Endodermal cell (in vitro differentiated cells): ENCODE results near the gene GABRG3. TPM values are rescaled to one million over a fixed set of nuclear protein-coding genes. Genes with fewer than 3 reads are reported as not detected.

Source experiments
- DNase-seq: peaks from one replicate; pipeline ENCODE4 v3.0.0-alpha.2; 2017
- H3K27ac ChIP-seq: 2 replicates; pipeline ENCODE4 v1.5.1; 2013; ENCODE audit warnings: mild to moderate bottlenecking, low read depth, low read length, moderate library complexity
- H3K27me3 ChIP-seq: 2 replicates; pipeline ENCODE4 v1.6.1; 2013; ENCODE audit warnings: mild to moderate bottlenecking, low read length, moderate library complexity; ENCODE audit not compliant: insufficient read depth, control insufficient read depth, poor library complexity, severe bottlenecking
- H3K36me3 ChIP-seq: 2 replicates; pipeline ENCODE4 v1.7.0; 2013; ENCODE audit warnings: mild to moderate bottlenecking, low read length, moderate library complexity; ENCODE audit not compliant: control insufficient read depth, insufficient read depth
- H3K4me1 ChIP-seq: one replicate; pipeline ENCODE4 v1.7.0; 2013; ENCODE audit warnings: low read length; ENCODE audit not compliant: control insufficient read depth, insufficient read depth
- H3K4me3 ChIP-seq: 2 replicates; pipeline ENCODE4 v1.5.1; 2013; ENCODE audit warnings: mild to moderate bottlenecking, low read length, moderate library complexity
- H3K9ac ChIP-seq: 2 replicates; pipeline ENCODE4 v1.6.1; 2013; ENCODE audit warnings: mild to moderate bottlenecking, low read length, moderate library complexity; ENCODE audit not compliant: poor library complexity, severe bottlenecking; ENCODE audit errors: extremely low read depth
- H3K9me3 ChIP-seq: 2 replicates; pipeline ENCODE4 v1.6.1; 2013; ENCODE audit warnings: mild to moderate bottlenecking, low read length, moderate library complexity; ENCODE audit not compliant: control insufficient read depth
- H3K27ac Mint-ChIP-seq: 2 replicates; pipeline ENCODE4 v1.8.0; 2020; ENCODE audit warnings: mixed read lengths
- H3K27me3 Mint-ChIP-seq: 2 replicates; pipeline ENCODE4 v1.8.0; 2021; ENCODE audit warnings: mild to moderate bottlenecking, mixed read lengths; ENCODE audit not compliant: insufficient read depth
- H3K36me3 Mint-ChIP-seq: 2 replicates; pipeline ENCODE4 v1.8.0; 2020; ENCODE audit warnings: low read depth, mixed read lengths
- H3K4me1 Mint-ChIP-seq: 2 replicates; pipeline ENCODE4 v1.8.0; 2020; ENCODE audit warnings: mixed read lengths
- H3K4me3 Mint-ChIP-seq: 2 replicates; pipeline ENCODE4 v1.8.0; 2020; ENCODE audit warnings: mild to moderate bottlenecking, moderate library complexity, mixed read lengths
- H3K9me3 Mint-ChIP-seq: 2 replicates; pipeline ENCODE4 v1.8.0; 2020; ENCODE audit warnings: mild to moderate bottlenecking, mixed read lengths
- WGBS, 2 experiments: methylation state at CpG; one replicate each; pipeline versions ENCODE4 v1.1.5 to v1.1.7; 2013; ENCODE audit warnings: missing lambda C conversion rate in 2 of 2, mixed read lengths in 1 of 2; ENCODE audit not compliant: insufficient coverage in 1 of 2, insufficient read length in 1 of 2; 5-methylcytosine and 5-hydroxymethylcytosine counted together
- total RNA-seq, 2 donors: library from RNA; stranded (reverse); fragmentation: NEBNext Ultra II Directional in 1 of 2; extraction: Animal tissue kit (Norgen Biotek cat#: 25700) in 1 of 2; gene quantifications; 2 replicates in 1 of 2; 3 replicates in 1 of 2; pipeline ENCODE4 v1.2.1, GENCODE V29; 2021
- TF ChIP-seq, protein P1 (sequence below): fragments of 200-600 bp; sonication (generic); conservative IDR thresholded peaks from 2 replicates; pipeline ENCODE4 v1.5.0; 2021; ENCODE audit warnings: antibody characterized with exemption, mild to moderate bottlenecking

GABRG3 gene
- total RNA-seq, 2 donors from 2014 or later, result 0.48 to 0.84 TPM

DNA sequence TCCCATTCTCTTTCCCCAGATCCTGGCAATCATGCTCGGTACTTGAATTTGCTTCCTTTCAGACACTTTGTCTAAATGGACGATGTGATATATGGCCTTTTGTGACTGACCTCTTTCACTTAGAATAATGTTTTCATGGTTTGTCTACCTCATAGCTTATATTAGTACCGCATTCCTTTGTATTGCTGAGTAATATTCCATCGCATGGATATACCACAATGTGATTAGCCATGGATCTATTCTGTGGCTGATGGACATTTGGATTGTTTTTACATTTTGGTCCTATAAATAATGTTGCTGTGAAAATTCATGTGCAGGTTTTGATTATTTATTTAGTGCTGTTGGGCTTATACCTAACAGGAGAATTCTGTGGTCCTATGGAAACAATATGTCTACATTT, 458.6 kb downstream of the GABRG3 start:
- TF ChIP-seq, protein P1, sequence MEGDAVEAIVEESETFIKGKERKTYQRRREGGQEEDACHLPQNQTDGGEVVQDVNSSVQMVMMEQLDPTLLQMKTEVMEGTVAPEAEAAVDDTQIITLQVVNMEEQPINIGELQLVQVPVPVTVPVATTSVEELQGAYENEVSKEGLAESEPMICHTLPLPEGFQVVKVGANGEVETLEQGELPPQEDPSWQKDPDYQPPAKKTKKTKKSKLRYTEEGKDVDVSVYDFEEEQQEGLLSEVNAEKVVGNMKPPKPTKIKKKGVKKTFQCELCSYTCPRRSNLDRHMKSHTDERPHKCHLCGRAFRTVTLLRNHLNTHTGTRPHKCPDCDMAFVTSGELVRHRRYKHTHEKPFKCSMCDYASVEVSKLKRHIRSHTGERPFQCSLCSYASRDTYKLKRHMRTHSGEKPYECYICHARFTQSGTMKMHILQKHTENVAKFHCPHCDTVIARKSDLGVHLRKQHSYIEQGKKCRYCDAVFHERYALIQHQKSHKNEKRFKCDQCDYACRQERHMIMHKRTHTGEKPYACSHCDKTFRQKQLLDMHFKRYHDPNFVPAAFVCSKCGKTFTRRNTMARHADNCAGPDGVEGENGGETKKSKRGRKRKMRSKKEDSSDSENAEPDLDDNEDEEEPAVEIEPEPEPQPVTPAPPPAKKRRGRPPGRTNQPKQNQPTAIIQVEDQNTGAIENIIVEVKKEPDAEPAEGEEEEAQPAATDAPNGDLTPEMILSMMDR, result no peak
- Histone ChIP-seq H3K27ac (no peak overlapping the region), H3K9ac (no peak overlapping the region), H3K36me3 (no peaks in the 10 kb centered on the region), H3K27me3 (no peaks in the 10 kb centered on the region), H3K4me3 (no peak overlapping the region), H3K9me3 (peaks cover 8% of the 10 kb centered on the region), H3K4me1 (no peaks in the 10 kb centered on the region)
- Mint-ChIP-seq H3K27ac (no peak overlapping the region), H3K36me3 (no peaks in the 10 kb centered on the region), H3K9me3 (peaks cover 11% of the 10 kb centered on the region), H3K4me1 (no peaks in the 10 kb centered on the region), H3K4me3 (no peak overlapping the region), H3K27me3 (no peaks in the 10 kb centered on the region)
- 94 to 97% methylated on average over 3 to 4 of the region's 4 CpGs for WGBS, 2 experiments
- no peak for DNase-seq

DNA sequence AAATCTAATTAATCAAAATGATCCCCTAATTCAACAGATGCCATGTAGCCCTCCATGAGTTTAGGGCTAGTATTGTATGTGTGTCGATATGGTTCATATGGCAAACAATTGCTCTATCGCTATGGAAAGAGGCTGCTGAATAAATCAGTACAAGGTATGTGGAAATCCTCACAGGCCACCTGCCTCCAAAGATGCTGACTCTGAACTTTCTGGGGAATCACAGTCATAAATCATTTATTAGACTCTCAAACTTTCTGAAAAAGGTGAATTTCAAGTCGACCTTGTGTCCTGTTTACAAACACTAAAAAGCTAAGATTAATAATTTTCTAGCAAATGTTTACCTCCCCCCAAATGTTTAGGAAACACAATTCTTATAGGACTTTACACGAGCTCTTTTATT, 462.6 kb downstream of the GABRG3 start:
- Mint-ChIP-seq H3K27me3 (no peaks in the 10 kb centered on the region), H3K4me1 (no peaks in the 10 kb centered on the region), H3K36me3 (no peaks in the 10 kb centered on the region), H3K4me3 (no peak overlapping the region), H3K9me3 (peaks cover 19% of the 10 kb centered on the region), H3K27ac (no peak overlapping the region)
- TF ChIP-seq, protein P1, result no peak
- WGBS, 2 experiments, result 78 to 83% methylated on average over 3 to 4 of the region's 4 CpGs
- no peaks in the 10 kb centered on the region for H3K4me1 ChIP-seq
- DNase-seq, result no peak
- no peak overlapping the region for H3K9ac ChIP-seq
- no peaks in the 10 kb centered on the region for H3K36me3 ChIP-seq
- peaks cover 8% of the 10 kb centered on the region for H3K9me3 ChIP-seq
- H3K4me3 ChIP-seq, result no peak overlapping the region
- no peaks in the 10 kb centered on the region for H3K27me3 ChIP-seq
- H3K27ac ChIP-seq, result no peak overlapping the region

DNA sequence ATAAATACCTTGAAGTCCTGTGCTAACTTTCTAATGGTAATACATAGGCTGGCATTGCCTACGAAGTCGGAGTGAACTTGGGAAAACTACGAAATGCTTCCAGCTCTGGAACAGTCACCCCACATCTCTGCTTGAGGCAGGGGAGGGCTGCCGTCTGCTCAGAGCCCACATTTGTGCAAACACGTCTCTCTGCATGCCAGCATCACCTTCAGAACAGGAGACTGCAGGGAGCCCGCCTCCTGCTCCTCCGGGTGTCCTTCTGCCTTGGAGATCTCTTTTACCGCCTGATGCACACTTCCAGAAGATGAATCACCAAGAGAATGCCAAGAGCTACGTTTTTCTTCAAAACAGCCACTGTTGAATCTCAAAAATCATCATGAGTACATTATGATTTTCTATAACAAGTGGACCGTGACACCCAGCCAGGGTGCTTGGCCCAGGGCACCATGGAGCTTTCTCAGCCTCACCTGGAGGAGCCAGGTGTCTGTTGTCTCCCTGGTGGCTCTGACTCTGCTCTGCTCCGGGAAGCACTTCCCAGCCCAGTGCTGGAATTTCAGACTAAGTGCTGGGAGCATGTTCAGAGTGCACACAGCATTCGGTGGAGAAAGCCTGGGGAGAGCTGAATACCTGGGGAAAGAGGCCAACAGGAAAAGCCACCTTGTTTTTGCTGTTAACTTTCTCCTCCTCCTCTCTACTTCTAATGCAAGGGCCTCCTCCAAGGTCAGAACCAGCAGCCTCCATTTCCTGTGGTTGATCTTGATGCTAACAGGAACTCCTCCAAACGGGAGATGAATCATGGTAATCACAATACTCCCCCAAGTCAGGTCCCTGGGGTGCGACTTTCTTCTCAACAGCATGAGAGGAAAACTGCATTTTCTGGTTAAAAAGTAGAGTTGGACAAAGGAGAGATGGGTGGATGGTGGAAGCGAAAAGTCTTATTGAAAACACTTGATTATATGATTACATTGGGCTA, 467.7 kb downstream of the GABRG3 start:
- Mint-ChIP-seq H3K27me3 (no peaks in the 10 kb centered on the region), H3K9me3 (peaks cover 8% of the 10 kb centered on the region), H3K27ac (no peak overlapping the region), H3K4me1 (no peaks in the 10 kb centered on the region), H3K36me3 (no peaks in the 10 kb centered on the region), H3K4me3 (no peak overlapping the region)
- no peaks in the 10 kb centered on the region for H3K4me1 ChIP-seq
- WGBS, 2 experiments, result 85 to 93% methylated on average over 11 to 15 of the region's 15 CpGs
- no peak for DNase-seq
- no peaks in the 10 kb centered on the region for H3K27me3 ChIP-seq
- no peaks in the 10 kb centered on the region for H3K36me3 ChIP-seq
- H3K9ac ChIP-seq, result no peak overlapping the region
- no peak overlapping the region for H3K27ac ChIP-seq
- TF ChIP-seq, protein P1, result no peak
- no peak overlapping the region for H3K4me3 ChIP-seq
- no peaks in the 10 kb centered on the region for H3K9me3 ChIP-seq
